ENCODE results near the gene SUGCT. TPM values are rescaled to one million over a fixed set of nuclear protein-coding genes. Genes with fewer than 3 reads are reported as not detected.
"Not testable (repeated sequence)": the region's sequence is repeated elsewhere in the genome, so short reads cannot be mapped to it uniquely, and the experiment has no call there.

SUGCT gene
- total and polyA plus RNA-seq, 5 donors from 2014 or later = 0.52 to 3.1 (median 1.5) TPM; not detected in 1

DNA sequence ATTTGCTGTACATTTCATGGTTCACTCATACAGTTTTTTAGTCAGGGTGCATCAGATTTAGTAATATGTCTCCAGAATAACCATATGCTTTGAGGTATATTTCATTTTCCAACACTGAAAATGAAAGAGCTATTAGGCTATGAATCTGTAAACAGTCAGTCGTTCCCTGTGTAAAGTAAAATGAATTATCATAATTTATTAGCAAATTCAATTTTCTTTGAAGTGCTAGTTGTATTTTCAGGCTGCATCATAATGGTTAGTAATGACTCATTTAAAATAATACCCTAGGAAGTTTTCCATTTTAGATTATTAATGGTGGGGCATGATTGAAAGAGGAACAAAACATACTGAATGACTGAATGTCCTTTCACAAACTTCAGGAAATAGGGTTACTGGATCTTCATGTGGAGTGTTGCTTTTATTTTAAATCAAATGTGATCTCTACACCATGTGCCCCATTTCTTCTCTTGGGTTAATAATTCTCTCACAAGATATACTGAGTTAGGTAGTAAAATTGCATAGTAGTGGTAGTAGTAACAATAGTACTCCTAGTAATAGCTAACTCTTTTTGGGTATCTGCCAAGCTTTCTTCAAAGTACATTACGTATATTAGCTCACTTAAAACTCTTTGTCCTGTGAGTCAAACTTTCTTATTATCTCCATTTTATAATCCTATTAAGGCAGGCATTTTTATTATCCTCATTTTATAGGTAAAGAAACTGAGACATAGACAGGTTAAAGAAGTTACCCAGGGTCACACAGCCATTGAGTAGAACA is 476.5 kb downstream of the SUGCT start:
- Mint-ChIP-seq H3K4me1 (peaks cover 0 to 4% (median 0%) of the 10 kb centered on the region in 4 donors), H3K4me3 (no peak overlapping the region), H3K36me3 (no peaks in the 10 kb centered on the region), H3K9me3 (peaks cover 0 to 9% (median 2%) of the 10 kb centered on the region in 7 donors), H3K27ac (no peak overlapping the region), H3K27me3 (no peaks in the 10 kb centered on the region)
- Histone ChIP-seq H3K4me3 (ENCODE audit: low read depth, low read length) (no peak overlapping the region), H3K4me1 (ENCODE audit: control insufficient read depth, insufficient read depth, low read length, poor library complexity, severe bottlenecking) (no peaks in the 10 kb centered on the region), H3K27ac (ENCODE audit: insufficient read depth, low read length, poor library complexity, severe bottlenecking) (no peak overlapping the region), H3K27me3 (ENCODE audit: control insufficient read depth, insufficient read depth, low read length) (no peaks in the 10 kb centered on the region), H3K9me3 (ENCODE audit: control insufficient read depth in 2 of 2, low read length in 2 of 2) (peaks cover 0 to 4% of the 10 kb centered on the region in 2 experiments), H3K36me3 (ENCODE audit: control insufficient read depth, insufficient read depth, low read length) (no peaks in the 10 kb centered on the region)
- DNase-seq = no peak
- ATAC-seq (ENCODE audit: low read depth in 2 of 2) = no peak

DNA sequence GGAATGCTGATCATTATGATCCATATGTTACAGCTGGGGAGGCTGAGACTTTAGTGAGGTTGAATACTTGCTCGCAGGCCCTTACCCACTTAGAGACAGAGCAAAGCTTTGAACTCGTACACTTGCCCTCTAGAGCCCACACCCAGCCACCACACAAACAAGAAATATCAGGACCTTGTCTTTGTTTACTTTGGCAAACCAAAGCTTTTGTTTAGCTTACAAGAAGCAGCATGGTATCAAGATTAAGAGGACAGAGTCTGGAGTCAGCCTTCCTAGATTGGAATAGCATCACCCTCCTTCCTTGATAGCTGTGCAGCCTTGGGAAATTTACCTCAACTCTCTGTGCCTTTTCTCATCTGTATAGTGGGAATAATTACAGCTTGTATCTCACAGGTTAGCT is 477.5 kb downstream of the SUGCT start:
- no peak for ATAC-seq (ENCODE audit: low read depth in 2 of 2)
- H3K27me3 Mint-ChIP-seq = no peaks in the 10 kb centered on the region
- Histone ChIP-seq H3K27ac (ENCODE audit: insufficient read depth, low read length, poor library complexity, severe bottlenecking) (no peak overlapping the region), H3K36me3 (ENCODE audit: control insufficient read depth, insufficient read depth, low read length) (no peaks in the 10 kb centered on the region), H3K4me1 (ENCODE audit: control insufficient read depth, insufficient read depth, low read length, poor library complexity, severe bottlenecking) (no peaks in the 10 kb centered on the region), H3K4me3 (ENCODE audit: low read depth, low read length) (no peak overlapping the region), H3K27me3 (ENCODE audit: control insufficient read depth, insufficient read depth, low read length) (no peaks in the 10 kb centered on the region), H3K9me3 (ENCODE audit: control insufficient read depth in 2 of 2, low read length in 2 of 2) (peaks cover 0 to 4% of the 10 kb centered on the region in 2 experiments)
- H3K4me1 Mint-ChIP-seq = peaks cover 0 to 4% (median 0%) of the 10 kb centered on the region in 4 donors
- H3K4me3 Mint-ChIP-seq = no peak overlapping the region
- no peaks in the 10 kb centered on the region for H3K36me3 Mint-ChIP-seq
- peaks cover 0 to 9% (median 2%) of the 10 kb centered on the region in 7 donors for H3K9me3 Mint-ChIP-seq
- H3K27ac Mint-ChIP-seq = no peak overlapping the region
- no peak for DNase-seq

DNA sequence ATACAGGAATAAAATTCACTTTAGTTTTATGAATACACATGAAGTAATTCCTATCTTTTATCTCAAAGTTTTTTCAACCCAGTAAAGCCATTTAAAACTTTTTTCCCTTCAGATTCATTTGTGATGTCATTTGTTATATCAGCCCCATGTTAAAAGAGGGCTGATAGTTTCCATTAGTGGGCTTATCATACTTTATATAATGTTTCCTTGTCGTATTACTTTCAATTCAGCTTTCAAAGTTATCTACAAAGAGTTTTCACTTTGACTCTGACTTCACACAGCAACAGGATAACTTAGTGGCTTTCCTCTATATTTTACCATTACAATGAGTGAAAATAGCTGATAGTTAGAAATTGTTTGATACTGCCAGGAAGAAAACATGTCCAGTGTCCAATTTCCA is 484.8 kb downstream of the SUGCT start:
- ATAC-seq (ENCODE audit: low read depth in 2 of 2) = no peak
- no peak overlapping the region for H3K4me3 Mint-ChIP-seq
- no peak for DNase-seq
- no peaks in the 10 kb centered on the region for H3K36me3 ChIP-seq (ENCODE audit: control insufficient read depth, insufficient read depth, low read length)
- no peak overlapping the region for H3K4me3 ChIP-seq (ENCODE audit: low read depth, low read length)
- H3K4me1 Mint-ChIP-seq = no peaks in the 10 kb centered on the region
- H3K4me1 ChIP-seq (ENCODE audit: control insufficient read depth, insufficient read depth, low read length, poor library complexity, severe bottlenecking) = no peaks in the 10 kb centered on the region
- H3K9me3 Mint-ChIP-seq = peaks cover 0 to 5% (median 0%) of the 10 kb centered on the region in 7 donors
- no peaks in the 10 kb centered on the region for H3K27me3 ChIP-seq (ENCODE audit: control insufficient read depth, insufficient read depth, low read length)
- H3K27ac ChIP-seq (ENCODE audit: insufficient read depth, low read length, poor library complexity, severe bottlenecking) = no peak overlapping the region
- H3K27ac Mint-ChIP-seq = no peak overlapping the region
- no peaks in the 10 kb centered on the region for H3K27me3 Mint-ChIP-seq
- H3K9me3 ChIP-seq (ENCODE audit: control insufficient read depth in 2 of 2, low read length in 2 of 2) = no peaks in the 10 kb centered on the region
- no peaks in the 10 kb centered on the region for H3K36me3 Mint-ChIP-seq

DNA sequence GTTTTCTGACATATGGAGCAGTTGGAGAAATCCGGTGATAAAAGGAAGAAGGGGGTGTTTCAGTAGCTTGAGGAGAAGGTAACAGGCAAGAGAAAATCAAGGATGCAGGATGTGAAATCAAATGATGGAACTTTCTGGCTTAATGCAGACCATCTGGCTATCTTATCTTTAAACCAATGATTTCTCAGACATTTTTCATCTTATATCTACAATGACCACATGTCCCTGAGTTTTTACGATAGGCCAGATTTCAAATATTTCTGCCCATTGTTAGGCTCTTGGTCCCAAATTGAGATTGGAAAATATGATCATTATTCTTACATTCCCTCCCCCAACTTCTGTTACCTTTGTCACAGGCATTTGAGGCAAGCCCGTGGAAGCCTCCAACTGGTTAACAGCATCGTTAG is 486.8 kb downstream of the SUGCT start:
- Histone ChIP-seq H3K27me3 (ENCODE audit: control insufficient read depth, insufficient read depth, low read length) (no peaks in the 10 kb centered on the region), H3K9me3 (ENCODE audit: control insufficient read depth in 2 of 2, low read length in 2 of 2) (no peaks in the 10 kb centered on the region), H3K4me1 (ENCODE audit: control insufficient read depth, insufficient read depth, low read length, poor library complexity, severe bottlenecking) (no peaks in the 10 kb centered on the region), H3K27ac (ENCODE audit: insufficient read depth, low read length, poor library complexity, severe bottlenecking) (no peak overlapping the region), H3K4me3 (ENCODE audit: low read depth, low read length) (no peak overlapping the region), H3K36me3 (ENCODE audit: control insufficient read depth, insufficient read depth, low read length) (no peaks in the 10 kb centered on the region)
- Mint-ChIP-seq H3K9me3 (peaks cover 0 to 1% (median 0%) of the 10 kb centered on the region in 7 donors), H3K36me3 (no peaks in the 10 kb centered on the region), H3K27ac (no peak overlapping the region), H3K4me3 (no peak overlapping the region), H3K4me1 (no peaks in the 10 kb centered on the region), H3K27me3 (no peaks in the 10 kb centered on the region)
- DNase-seq (no peak), ATAC-seq (ENCODE audit: low read depth in 2 of 2) (no peak)

DNA sequence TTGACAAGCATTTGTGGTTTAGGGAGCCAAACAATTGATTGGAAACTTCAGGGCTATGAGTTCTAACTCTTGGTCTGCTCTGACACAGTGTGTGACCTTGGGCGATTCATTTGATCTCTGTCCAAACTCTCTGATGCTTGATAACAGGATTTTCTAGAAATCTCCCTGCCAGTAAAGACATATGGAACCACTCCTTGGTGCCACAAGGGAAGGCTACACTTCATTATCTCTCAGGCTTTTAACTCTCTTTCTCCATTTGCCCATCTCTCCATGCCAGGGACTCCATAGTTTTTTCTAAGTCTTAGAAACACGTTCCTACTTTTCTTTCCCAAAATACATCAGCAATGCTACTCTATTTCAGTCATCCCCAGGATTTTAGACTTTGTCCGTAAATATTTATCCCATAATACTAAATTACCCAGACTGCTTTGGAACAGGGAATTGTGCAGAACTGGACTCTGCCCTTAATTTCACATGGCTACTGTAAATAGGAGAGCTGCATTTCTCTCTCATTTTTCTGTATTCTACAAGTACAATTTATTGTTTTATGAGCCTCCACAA is 488.2 kb downstream of the SUGCT start:
- no peaks in the 10 kb centered on the region for H3K36me3 Mint-ChIP-seq
- no peaks in the 10 kb centered on the region for H3K9me3 ChIP-seq (ENCODE audit: control insufficient read depth in 2 of 2, low read length in 2 of 2)
- H3K9me3 Mint-ChIP-seq = peaks cover 0 to 4% (median 1%) of the 10 kb centered on the region in 7 donors
- H3K36me3 ChIP-seq (ENCODE audit: control insufficient read depth, insufficient read depth, low read length) = no peaks in the 10 kb centered on the region
- no peak overlapping the region for H3K4me3 Mint-ChIP-seq
- H3K27ac ChIP-seq (ENCODE audit: insufficient read depth, low read length, poor library complexity, severe bottlenecking) = no peak overlapping the region
- H3K4me1 ChIP-seq (ENCODE audit: control insufficient read depth, insufficient read depth, low read length, poor library complexity, severe bottlenecking) = no peaks in the 10 kb centered on the region
- H3K4me3 ChIP-seq (ENCODE audit: low read depth, low read length) = no peak overlapping the region
- no peaks in the 10 kb centered on the region for H3K4me1 Mint-ChIP-seq
- DNase-seq (no peak), ATAC-seq (ENCODE audit: low read depth in 2 of 2) (no peak)
- H3K27me3 Mint-ChIP-seq = no peaks in the 10 kb centered on the region
- H3K27me3 ChIP-seq (ENCODE audit: control insufficient read depth, insufficient read depth, low read length) = no peaks in the 10 kb centered on the region
- no peak overlapping the region for H3K27ac Mint-ChIP-seq

DNA sequence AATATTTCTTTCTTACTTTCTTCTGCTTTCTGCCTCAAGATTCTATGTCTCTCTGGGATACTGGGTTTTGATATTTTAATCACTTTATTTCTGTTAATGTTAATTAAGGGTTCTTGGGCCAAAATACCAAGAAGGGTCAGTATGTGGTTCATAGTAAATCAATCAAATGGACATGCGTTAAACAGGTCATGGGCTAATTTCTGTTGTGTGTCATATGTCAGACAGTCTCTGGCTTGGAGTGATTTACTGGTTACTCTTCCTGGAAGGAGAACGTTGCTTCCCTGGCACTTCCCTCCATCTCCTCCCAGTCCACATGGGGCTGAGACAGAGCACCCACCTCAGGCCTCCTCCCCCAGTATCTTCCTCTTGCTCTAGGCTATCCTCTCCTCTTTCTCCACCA is 489.1 kb downstream of the SUGCT start:
- no peaks in the 10 kb centered on the region for H3K4me1 Mint-ChIP-seq
- Histone ChIP-seq H3K4me3 (ENCODE audit: low read depth, low read length) (no peak overlapping the region), H3K36me3 (ENCODE audit: control insufficient read depth, insufficient read depth, low read length) (no peaks in the 10 kb centered on the region), H3K9me3 (ENCODE audit: control insufficient read depth in 2 of 2, low read length in 2 of 2) (no peaks in the 10 kb centered on the region), H3K27me3 (ENCODE audit: control insufficient read depth, insufficient read depth, low read length) (no peaks in the 10 kb centered on the region), H3K27ac (ENCODE audit: insufficient read depth, low read length, poor library complexity, severe bottlenecking) (no peak overlapping the region), H3K4me1 (ENCODE audit: control insufficient read depth, insufficient read depth, low read length, poor library complexity, severe bottlenecking) (no peaks in the 10 kb centered on the region)
- ATAC-seq (ENCODE audit: low read depth in 2 of 2) (no peak), DNase-seq (no peak)
- no peaks in the 10 kb centered on the region for H3K27me3 Mint-ChIP-seq
- no peak overlapping the region for H3K27ac Mint-ChIP-seq
- H3K36me3 Mint-ChIP-seq = no peaks in the 10 kb centered on the region
- H3K4me3 Mint-ChIP-seq = no peak overlapping the region
- peaks cover 0 to 4% (median 1%) of the 10 kb centered on the region in 7 donors for H3K9me3 Mint-ChIP-seq

DNA sequence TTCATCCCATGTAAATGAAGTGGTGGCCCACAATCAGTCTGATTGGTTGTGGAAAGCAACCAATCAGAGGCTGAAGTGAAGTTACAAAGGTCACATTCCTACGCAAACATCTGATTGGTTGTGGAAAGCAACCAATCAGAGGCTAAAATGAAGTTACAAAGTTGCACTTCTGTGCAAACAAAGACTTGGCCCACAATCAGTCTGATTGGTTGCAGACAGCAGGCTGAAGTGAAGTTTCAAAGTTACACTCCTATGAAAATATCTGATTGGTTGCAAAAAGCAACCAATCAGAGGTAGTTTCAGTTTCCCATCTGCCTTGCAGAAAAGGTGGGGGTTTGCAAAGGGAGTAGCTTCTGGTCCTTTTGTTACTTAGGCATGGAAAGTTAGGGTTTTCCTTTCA is 492.6 kb downstream of the SUGCT start:
- H3K27me3 Mint-ChIP-seq; H3K4me1 ChIP-seq (ENCODE audit: control insufficient read depth, insufficient read depth, low read length, poor library complexity, severe bottlenecking); H3K27me3 ChIP-seq (ENCODE audit: control insufficient read depth, insufficient read depth, low read length); H3K4me3 Mint-ChIP-seq; H3K36me3 ChIP-seq (ENCODE audit: control insufficient read depth, insufficient read depth, low read length); H3K36me3 Mint-ChIP-seq; H3K27ac ChIP-seq (ENCODE audit: insufficient read depth, low read length, poor library complexity, severe bottlenecking); H3K4me3 ChIP-seq (ENCODE audit: low read depth, low read length); H3K9me3 Mint-ChIP-seq; H3K4me1 Mint-ChIP-seq; DNase-seq; H3K27ac Mint-ChIP-seq; H3K9me3 ChIP-seq (ENCODE audit: control insufficient read depth in 2 of 2, low read length in 2 of 2); ATAC-seq (ENCODE audit: low read depth in 2 of 2): not testable (repeated sequence)

DNA sequence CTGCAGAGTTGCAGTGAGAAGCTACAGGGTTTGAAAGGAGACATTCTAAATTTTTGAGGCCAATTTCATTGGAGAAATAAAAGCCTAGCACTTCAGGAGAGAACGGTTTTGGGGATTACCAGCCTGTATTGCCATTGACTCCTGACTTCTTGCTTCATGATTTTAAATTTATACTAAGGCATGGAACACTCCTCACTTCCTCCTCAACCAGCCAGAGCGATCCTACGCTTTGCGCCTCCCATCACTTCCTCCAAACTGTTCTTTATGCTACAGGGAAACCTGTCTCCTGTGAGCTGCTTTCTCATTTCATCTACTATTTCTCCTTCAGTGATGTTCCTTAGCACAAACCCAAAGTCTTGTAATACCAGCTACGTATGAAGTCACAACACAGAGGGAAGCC is 495.1 kb downstream of the SUGCT start:
- DNase-seq (no peak), ATAC-seq (ENCODE audit: low read depth in 2 of 2) (no peak)
- no peak overlapping the region for H3K27ac Mint-ChIP-seq
- no peak overlapping the region for H3K4me3 Mint-ChIP-seq
- Histone ChIP-seq H3K4me1 (ENCODE audit: control insufficient read depth, insufficient read depth, low read length, poor library complexity, severe bottlenecking) (no peaks in the 10 kb centered on the region), H3K9me3 (ENCODE audit: control insufficient read depth in 2 of 2, low read length in 2 of 2) (no peaks in the 10 kb centered on the region), H3K27me3 (ENCODE audit: control insufficient read depth, insufficient read depth, low read length) (no peaks in the 10 kb centered on the region), H3K27ac (ENCODE audit: insufficient read depth, low read length, poor library complexity, severe bottlenecking) (no peak overlapping the region), H3K36me3 (ENCODE audit: control insufficient read depth, insufficient read depth, low read length) (no peaks in the 10 kb centered on the region), H3K4me3 (ENCODE audit: low read depth, low read length) (no peak overlapping the region)
- H3K36me3 Mint-ChIP-seq = no peaks in the 10 kb centered on the region
- no peaks in the 10 kb centered on the region for H3K27me3 Mint-ChIP-seq
- H3K9me3 Mint-ChIP-seq = peaks cover 0 to 4% (median 1%) of the 10 kb centered on the region in 7 donors
- H3K4me1 Mint-ChIP-seq = no peaks in the 10 kb centered on the region

All from CD4-positive, CD25-positive, alpha-beta regulatory T cell (primary cell).